ENCODE data around the gene TSC22D3. TPM values are rescaled to one million over a fixed set of nuclear protein-coding genes. Genes with fewer than 3 reads are reported as not detected.

Gene TSC22D3
- total RNA-seq, 1 donor from 2014 or later = 46.5 TPM

- FAIRE-seq = no peak
Observed at GRCh38 chrX:107763647-107764046, 11.9 kb downstream of the TSC22D3 start.

GRCh38 chrX:107760304-107761077, 15.1 kb downstream of the TSC22D3 start:
- FAIRE-seq (no peak), DNase-seq (ENCODE audit: low spot score in 2 of 2) (no peak)

More at GRCh38 chrX:107763647-107764046, 11.9 kb downstream of the TSC22D3 start:
- DNase-seq (ENCODE audit: low spot score in 2 of 2) = no peak

- no peak for FAIRE-seq
- DNase-seq (ENCODE audit: low spot score in 2 of 2) = no peak
Observed at GRCh38 chrX:107758231-107758766, 17.3 kb downstream of the TSC22D3 start.

DNA sequence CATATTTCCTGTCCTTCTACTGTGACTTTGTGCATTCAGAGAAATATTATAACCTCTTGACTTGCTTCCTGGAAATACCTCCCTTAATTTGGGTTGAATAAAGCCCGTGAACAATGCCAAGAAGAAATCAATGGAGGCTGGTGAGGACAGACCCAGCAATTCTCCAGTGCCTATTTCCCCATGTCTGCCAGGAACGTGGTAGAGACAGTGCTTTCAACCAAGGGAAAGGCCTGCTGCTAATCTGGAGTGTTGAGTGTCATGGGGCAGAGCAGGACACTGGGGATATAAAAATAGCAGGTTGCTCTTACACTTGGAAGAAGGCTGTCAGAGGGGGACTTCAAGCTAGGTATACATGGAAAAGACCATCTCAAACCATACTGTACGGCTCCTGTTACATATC, 19.9 kb downstream of the TSC22D3 start:
- no peak for FAIRE-seq
- no peak for DNase-seq (ENCODE audit: low spot score in 2 of 2)

DNA sequence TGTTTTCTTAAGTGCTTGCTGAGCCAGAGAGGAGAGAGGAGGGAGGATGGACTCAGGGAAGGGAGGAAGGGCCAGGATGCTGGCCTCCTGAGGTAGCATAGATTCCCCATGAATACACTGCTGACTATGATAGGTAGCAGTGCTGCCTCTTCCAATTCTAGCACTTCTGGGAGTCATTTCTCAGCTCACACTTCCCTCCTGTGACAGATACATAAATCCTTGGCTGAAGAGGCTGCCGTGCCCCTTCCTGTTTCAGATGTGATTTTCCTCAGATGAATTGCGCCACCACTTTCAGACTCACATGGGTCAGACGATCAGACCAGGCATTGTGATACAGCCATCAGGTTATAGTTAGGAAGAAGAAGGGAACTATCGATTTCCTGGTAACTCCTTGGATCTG, 22.4 kb downstream of the TSC22D3 start:
- DNase-seq (ENCODE audit: low spot score in 2 of 2) = no peak
- FAIRE-seq = no peak

- FAIRE-seq = no peak
Observed at GRCh38 chrX:107752714-107753113, 22.9 kb downstream of the TSC22D3 start.

GRCh38 chrX:107752043-107752442, 23.5 kb downstream of the TSC22D3 start:
- no peak for FAIRE-seq
- DNase-seq (ENCODE audit: low spot score in 2 of 2) = no peak

More at GRCh38 chrX:107752714-107753113, 22.9 kb downstream of the TSC22D3 start:
- DNase-seq (ENCODE audit: low spot score in 2 of 2) = no peak

GRCh38 chrX:107750861-107751445, 24.6 kb downstream of the TSC22D3 start:
- FAIRE-seq (no peak), DNase-seq (ENCODE audit: low spot score in 2 of 2) (no peak)

GRCh38 chrX:107750263-107750662, 25.3 kb downstream of the TSC22D3 start:
- DNase-seq (ENCODE audit: low spot score in 2 of 2) = no peak
- FAIRE-seq = no peak

- no peak for DNase-seq (ENCODE audit: low spot score in 2 of 2)
- FAIRE-seq = no peak
Observed at GRCh38 chrX:107748506-107748905, 27.1 kb downstream of the TSC22D3 start.

DNA sequence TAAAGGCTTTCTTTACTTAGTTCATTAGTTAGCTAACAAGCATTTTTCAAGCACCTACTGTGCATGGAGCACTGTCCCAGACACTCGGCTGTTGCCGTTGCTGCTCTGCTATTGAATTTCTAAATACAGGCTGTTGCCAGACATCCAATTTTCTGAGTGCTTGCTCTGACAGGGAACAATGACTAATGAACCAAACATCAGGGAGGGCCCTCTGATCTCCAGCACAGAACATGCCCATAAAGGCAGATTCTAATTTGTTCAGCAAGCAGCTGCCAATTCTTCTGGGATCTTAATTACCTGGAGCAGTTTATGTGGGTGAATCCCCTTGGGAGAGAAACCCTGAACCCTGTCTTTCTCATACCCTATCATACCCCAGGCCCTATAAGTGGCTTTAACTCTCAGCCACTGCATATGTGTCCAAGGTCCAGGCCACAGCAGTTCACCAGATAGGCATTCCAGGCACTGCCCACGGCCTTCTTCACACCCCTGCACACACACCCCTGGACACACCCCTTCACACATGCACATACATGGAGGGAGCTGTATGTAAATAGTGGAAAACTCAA, 27.9 kb downstream of the TSC22D3 start:
- FAIRE-seq = no peak
- no peak for DNase-seq (ENCODE audit: low spot score in 2 of 2)

DNA sequence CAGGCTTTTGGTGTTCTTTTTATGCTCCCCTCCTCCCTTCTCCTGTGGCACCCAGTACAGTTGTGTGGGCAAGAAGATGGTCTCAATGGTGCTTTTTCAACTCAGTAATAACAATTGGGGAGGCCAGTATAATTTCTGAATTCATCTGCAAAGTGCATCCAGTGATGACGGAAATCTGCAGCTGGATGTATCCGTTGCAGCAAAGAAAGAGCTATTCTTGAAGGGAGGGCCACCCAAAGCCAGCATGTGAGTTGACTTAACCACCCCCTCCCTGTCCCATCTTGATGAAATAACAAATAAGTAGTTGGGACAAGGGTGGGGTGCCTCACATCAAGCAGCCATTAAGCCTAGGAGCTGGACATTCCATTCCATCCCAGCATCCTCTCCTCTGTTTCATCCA, 30.7 kb downstream of the TSC22D3 start:
- FAIRE-seq = no peak
- no peak for DNase-seq (ENCODE audit: low spot score in 2 of 2)

GRCh38 chrX:107743995-107744394, 31.6 kb downstream of the TSC22D3 start:
- DNase-seq (ENCODE audit: low spot score in 2 of 2) (no peak), FAIRE-seq (no peak)

- no peak for DNase-seq (ENCODE audit: low spot score in 2 of 2)
- FAIRE-seq = no peak
Observed at GRCh38 chrX:107742700-107743191, 32.8 kb downstream of the TSC22D3 start.

DNA sequence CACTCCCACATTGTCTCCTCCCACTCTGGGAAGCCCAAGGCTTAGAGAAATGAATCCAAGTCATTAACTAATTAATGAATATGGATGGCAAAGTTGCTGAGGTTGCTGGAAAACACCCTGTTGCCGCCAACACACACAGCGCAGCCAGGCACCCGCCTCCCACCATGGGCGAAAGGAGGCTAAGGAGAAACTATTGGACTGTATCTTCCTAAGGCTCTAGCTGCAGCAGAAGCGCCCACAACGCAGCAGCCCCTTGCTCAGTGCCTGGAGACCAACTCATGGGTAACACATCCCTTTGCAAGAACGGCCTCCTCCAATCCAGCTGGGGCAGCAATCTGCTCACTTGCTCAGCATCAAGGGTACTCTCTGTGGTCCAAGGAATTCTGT, 34.2 kb downstream of the TSC22D3 start:
- FAIRE-seq = no peak
- no peak for DNase-seq (ENCODE audit: low spot score in 2 of 2)

- DNase-seq (ENCODE audit: low spot score in 2 of 2) (no peak), FAIRE-seq (no peak)
Observed at GRCh38 chrX:107739541-107739940, 36.0 kb downstream of the TSC22D3 start.

GRCh38 chrX:107738768-107739167, 36.8 kb downstream of the TSC22D3 start:
- FAIRE-seq (no peak), DNase-seq (ENCODE audit: low spot score in 2 of 2) (no peak)

DNA sequence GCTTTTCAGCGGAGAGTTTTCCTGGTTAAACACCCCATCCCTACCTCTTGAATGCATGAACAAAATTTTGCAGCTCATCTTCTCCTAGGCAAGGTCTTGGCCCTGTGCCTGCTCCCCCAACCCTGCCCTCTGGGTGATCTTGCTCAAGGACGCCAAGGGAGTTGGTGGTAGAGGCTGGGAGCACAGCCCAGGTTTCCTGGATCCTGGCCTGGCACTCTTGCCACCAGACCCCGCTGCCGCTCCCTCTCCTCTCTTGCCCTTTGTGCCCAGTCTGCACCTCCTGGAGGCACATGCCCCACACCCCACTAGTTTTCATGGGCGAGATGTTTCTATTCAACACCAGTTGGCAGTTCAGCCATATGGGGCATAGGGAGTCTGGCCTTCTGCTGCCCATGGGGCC, 37.3 kb downstream of the TSC22D3 start:
- no peak for FAIRE-seq
- no peak for DNase-seq (ENCODE audit: low spot score in 2 of 2)

GRCh38 chrX:107736781-107737531, 38.6 kb downstream of the TSC22D3 start:
- DNase-seq (ENCODE audit: low spot score in 2 of 2) (no peak), FAIRE-seq (no peak)

DNA sequence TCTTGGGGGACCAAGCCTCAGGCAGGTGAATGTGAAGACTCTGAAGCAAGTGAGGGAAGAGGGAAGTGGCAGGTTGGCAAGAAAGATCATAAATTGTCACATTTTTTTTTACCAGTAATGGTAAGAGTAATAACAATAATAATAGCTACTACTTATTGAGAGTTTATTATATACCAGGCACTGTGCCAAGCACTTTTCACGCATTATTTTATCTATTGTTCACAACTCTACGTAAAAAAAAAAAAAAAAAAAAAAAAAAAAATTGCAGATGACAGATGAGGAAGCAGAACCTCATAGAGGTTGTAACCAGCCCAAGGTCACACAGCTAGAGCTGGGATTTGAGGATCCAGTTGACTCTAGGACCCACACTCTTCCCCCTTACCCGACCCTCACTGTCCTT, 40.9 kb downstream of the TSC22D3 start:
- no peak for FAIRE-seq
- DNase-seq (ENCODE audit: low spot score in 2 of 2) = no peak

GRCh38 chrX:107733686-107734085, 41.9 kb downstream of the TSC22D3 start:
- DNase-seq (ENCODE audit: low spot score in 2 of 2) (no peak), FAIRE-seq (no peak)

Data from frontal cortex (tissue), 4 donors.